GM12874 (cell line): Measurements from ENCODE around the gene SWSAP1.

ENCODE experiments used
- CTCF ChIP-seq: IDR thresholded peaks from 2 replicates; pipeline ENCODE4 v1.5.1; 2011; ENCODE audit warnings: low read depth, mild to moderate bottlenecking, control low read depth, low read length, moderate library complexity; ENCODE audit not compliant: insufficient read depth

SWSAP1 gene

GRCh38 chr19:11337080-11337479 is 37.4 kb upstream of the SWSAP1 start:
- no peak for TF ChIP-seq CTCF

DNA sequence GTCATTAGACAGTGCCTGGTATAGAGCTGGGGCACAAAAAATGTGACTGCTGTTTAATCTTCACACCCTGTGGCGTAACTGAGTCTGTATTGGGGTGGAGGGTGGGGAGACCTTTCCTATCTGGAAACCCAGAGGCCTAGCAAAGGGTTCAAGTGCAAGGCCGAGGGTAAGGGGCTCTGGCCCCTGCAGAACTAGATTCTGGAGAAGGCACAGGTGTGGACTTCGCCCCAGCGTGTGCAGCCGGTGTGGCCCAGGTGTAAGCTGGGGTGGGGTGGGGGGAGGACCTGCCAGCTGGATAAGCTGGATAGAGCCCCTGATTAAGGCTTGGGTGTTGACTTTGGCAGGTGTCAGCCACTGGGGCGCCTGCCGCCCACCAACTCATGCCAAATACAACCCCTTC is 36.3 kb upstream of the SWSAP1 start:
- TF ChIP-seq CTCF = no peak

- no peak for TF ChIP-seq CTCF
Measured at GRCh38 chr19:11338569-11339253, 35.8 kb upstream of the SWSAP1 start.

DNA sequence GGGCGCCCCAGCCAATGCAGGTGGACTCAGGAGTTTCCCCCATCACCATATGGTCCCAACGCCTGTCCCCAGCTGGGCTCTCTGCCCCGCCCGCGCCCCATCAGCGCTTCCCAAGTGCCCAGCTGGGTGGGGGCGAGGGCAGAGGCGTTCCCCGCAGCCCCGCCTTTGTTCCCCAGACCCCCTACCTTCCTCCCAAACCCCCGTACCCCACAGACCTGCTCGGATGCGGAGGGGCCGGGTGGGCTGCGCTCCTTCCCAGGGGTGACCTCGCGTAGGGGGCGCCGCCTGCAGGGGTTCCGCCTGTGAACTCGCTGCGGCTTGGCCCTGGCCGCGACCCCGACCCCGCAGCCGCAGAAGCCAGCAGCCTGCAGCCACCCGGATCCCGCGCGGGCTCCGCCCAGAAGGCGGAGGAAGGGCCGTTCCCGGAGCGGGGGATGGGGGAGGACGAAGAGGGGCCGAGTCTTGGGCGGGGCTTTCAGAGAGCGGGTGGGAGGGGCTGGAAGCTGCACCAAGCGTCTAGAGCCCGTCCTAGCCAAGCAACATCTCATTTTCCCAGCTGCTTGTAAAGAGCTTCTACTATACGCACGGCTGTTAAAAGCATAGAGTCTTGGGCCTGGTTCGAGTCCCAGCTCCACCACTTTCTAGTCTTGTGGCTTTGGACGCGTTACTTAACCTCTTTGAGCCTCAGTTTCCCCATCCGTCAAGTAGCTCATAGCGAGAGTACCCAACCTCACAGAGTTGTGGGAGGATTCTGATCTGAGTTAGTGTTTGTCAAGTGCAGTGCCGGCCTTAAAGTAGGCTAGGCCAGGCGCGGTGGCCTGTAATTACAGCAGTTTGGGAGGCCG is 35.0 kb upstream of the SWSAP1 start, which contains the start of gene RAB3D:
TSS of gene RAB3D (minus strand) at position 404 of the 845 bp plus-strand sequence. CDS start 2,258 bp downstream, outside the sequence.
- no peak for TF ChIP-seq CTCF

DNA sequence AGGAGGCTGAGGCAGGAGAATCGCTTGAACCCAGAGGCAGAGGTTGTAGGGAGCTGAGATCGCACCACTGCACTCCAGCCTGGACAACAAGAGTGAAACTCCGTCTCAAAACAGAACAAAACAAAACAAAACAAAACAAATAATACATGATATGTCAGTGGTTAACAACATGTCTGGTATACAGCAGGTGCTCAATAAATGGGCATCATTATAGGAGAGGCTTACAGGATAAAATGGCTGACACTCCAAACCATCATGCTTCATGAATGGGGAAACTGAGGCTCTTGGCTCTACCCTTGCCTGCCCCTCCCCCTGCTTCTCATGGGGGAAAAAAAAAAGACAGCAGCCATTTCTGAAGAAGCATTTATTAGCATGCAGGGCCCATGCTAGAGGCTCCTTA is 32.0 kb upstream of the SWSAP1 start:
- no peak for TF ChIP-seq CTCF

- no peak for TF ChIP-seq CTCF
Measured at GRCh38 chr19:11345122-11345803, 29.2 kb upstream of the SWSAP1 start.
